CD1c-positive myeloid dendritic cell (primary cell): ENCODE measurements around the gene B4GALT6.
"Not testable (repeated sequence)": the region's sequence is repeated elsewhere in the genome, so short reads cannot be mapped to it uniquely, and the experiment has no call there.

Experiments
- DNase-seq: peaks from one replicate; pipeline ENCODE4 v3.0.0-alpha.2; 2016; ENCODE audit errors: extremely low spot score

B4GALT6 gene

GRCh38 chr18:31684279-31685096 is at the start of gene B4GALT6:
Gene B4GALT6 (minus strand): TSS chr18:31684581. CDS start chr18:31684426, 155 bp downstream.
- DNase-seq = peak; percentile 30

GRCh38 chr18:31731628-31732027 is 47.2 kb upstream of the B4GALT6 start:
- no peak for DNase-seq

GRCh38 chr18:31729196-31729595 is 44.8 kb upstream of the B4GALT6 start:
- DNase-seq = not testable (repeated sequence)

- no peak for DNase-seq
Measured at GRCh38 chr18:31723990-31724711, 39.8 kb upstream of the B4GALT6 start.

- no peak for DNase-seq
Measured at GRCh38 chr18:31723639-31723989, 39.2 kb upstream of the B4GALT6 start.

GRCh38 chr18:31722369-31722957 is 38.1 kb upstream of the B4GALT6 start:
- DNase-seq = peak; percentile 84

- no peak for DNase-seq
Measured at GRCh38 chr18:31721601-31722000, 37.2 kb upstream of the B4GALT6 start.

- no peak for DNase-seq
Measured at GRCh38 chr18:31720867-31721266, 36.5 kb upstream of the B4GALT6 start.

- no peak for DNase-seq
Measured at GRCh38 chr18:31719363-31720006, 35.1 kb upstream of the B4GALT6 start.

GRCh38 chr18:31718386-31718785 is 34.0 kb upstream of the B4GALT6 start:
- no peak for DNase-seq

GRCh38 chr18:31716362-31716761 is 32.0 kb upstream of the B4GALT6 start:
- no peak for DNase-seq

GRCh38 chr18:31711365-31712172 is 27.2 kb upstream of the B4GALT6 start:
- DNase-seq = no peak

GRCh38 chr18:31710826-31711225 is 26.4 kb upstream of the B4GALT6 start:
- no peak for DNase-seq

- no peak for DNase-seq
Measured at GRCh38 chr18:31707815-31708214, 23.4 kb upstream of the B4GALT6 start.

- DNase-seq = no peak
Measured at GRCh38 chr18:31702449-31702848, 18.1 kb upstream of the B4GALT6 start.

- no peak for DNase-seq
Measured at GRCh38 chr18:31701744-31702143, 17.4 kb upstream of the B4GALT6 start.

GRCh38 chr18:31700990-31701389 is 16.6 kb upstream of the B4GALT6 start:
- DNase-seq = no peak

GRCh38 chr18:31697351-31698298 is 13.2 kb upstream of the B4GALT6 start:
- no peak for DNase-seq

GRCh38 chr18:31695989-31696388 is 11.6 kb upstream of the B4GALT6 start:
- DNase-seq = no peak

GRCh38 chr18:31694297-31694696 is 9.9 kb upstream of the B4GALT6 start:
- DNase-seq = no peak
